Loucy (cell line): ENCODE data around the gene MTCH1.

Source experiments
- CTCF ChIP-seq: fragments of 200-600 bp; sonication (generic); conservative IDR thresholded peaks from 2 replicates; pipeline ENCODE4 v1.5.1; 2014; ENCODE audit warnings: mild to moderate bottlenecking, antibody characterized with exemption, low read length
- EZH2phosphoT487 ChIP-seq: fragments of 200-600 bp; IDR thresholded peaks from 2 replicates; pipeline ENCODE4 v1.6.1; 2018; ENCODE audit warnings: antibody characterized with exemption, mild to moderate bottlenecking, moderate library complexity, borderline replicate concordance

- TF ChIP-seq CTCF (no peak), EZH2phosphoT487 (no peak)
Measured at GRCh38 chr6:37020812-37021211, 34.8 kb upstream of the MTCH1 start.
